Transverse colon (tissue), 3 donors: ENCODE results near the gene TMEM238.
"Not testable (repeated sequence)": the region's sequence is repeated elsewhere in the genome, so short reads cannot be mapped to it uniquely, and the experiment has no call there.

Experiments
- CTCF ChIP-seq, 5 experiments: fragments of 200-600 bp in 3 of 5; fragments of 450-650 bp in 2 of 5; sonication (generic) in 3 of 5; IDR thresholded peaks; 1 replicate in 2 of 5; 2 replicates in 3 of 5; pipeline ENCODE4 v1.5.1; 2016 to 2017; ENCODE audit warnings: antibody characterized with exemption in 5 of 5, inconsistent platforms in 3 of 5, mild to moderate bottlenecking in 2 of 5, moderate library complexity in 1 of 5
- EP300 ChIP-seq: sonication (generic); formaldehyde crosslinking; IDR thresholded peaks from one replicate; pipeline ENCODE4 v1.6.1; 2017; ENCODE audit warnings: antibody characterized with exemption, low read depth

GRCh38 chr19:55421281-55421680 lies 37.2 kb upstream of the TMEM238 start:
- TF ChIP-seq CTCF (IDR thresholded peaks at IDR 0.05); EP300: not testable (repeated sequence)
